H1 (cell line): ENCODE results near the gene QSOX1. TPM values are rescaled to one million over a fixed set of nuclear protein-coding genes. Genes with fewer than 3 reads are reported as not detected.

ENCODE experiments used
- CTCF ChIA-PET: fragments of 300-600 bp; sonication (Branson Sonifier 250); formaldehyde crosslinking; loops from one replicate; lab custom pipeline; 2021; ENCODE audit not compliant: partially characterized antibody; lab: Charles Lee
- POLR2A ChIA-PET: fragments of 300-600 bp; sonication (Branson Sonifier 250); formaldehyde crosslinking; loops from one replicate; lab custom pipeline; 2021; ENCODE audit warnings: inconsistent platforms; ENCODE audit not compliant: partially characterized antibody; lab: Charles Lee
- DNase-seq, 2 experiments: peaks; one replicate each; pipeline versions ENCODE4 v3.0.0 to v3.0.0-alpha.2; 2010 to 2022; ENCODE audit warnings: low spot score in 2 of 2, low read depth in 1 of 2, mixed read lengths in 1 of 2
- FAIRE-seq: peaks from 2 replicates; lab custom pipeline; 2011; peaks lifted over from hg19 to GRCh38; lab: Jason Lieb, UNC
- H2AFZ ChIP-seq: 2 replicates; pipeline ENCODE4 v1.8.1; 2012; ENCODE audit warnings: low read length, inconsistent platforms
- H2AK5ac ChIP-seq: 2 replicates; pipeline ENCODE4 v1.6.1; 2013; ENCODE audit warnings: low read depth, low read length
- H2BK120ac ChIP-seq: replicated peaks from 2 replicates; pipeline ENCODE3; 2013; ENCODE audit warnings: low read depth, low read length, inconsistent platforms
- H2BK12ac ChIP-seq: 2 replicates; pipeline ENCODE4 v1.6.1; 2013; ENCODE audit warnings: low read depth, low read length
- H2BK15ac ChIP-seq: 2 replicates; pipeline ENCODE4 v1.6.1; 2013; ENCODE audit warnings: low read length
- H2BK20ac ChIP-seq: 2 replicates; pipeline ENCODE4 v1.6.1; 2013; ENCODE audit warnings: low read length
- H2BK5ac ChIP-seq: 2 replicates; pipeline ENCODE4 v1.6.1; 2013; ENCODE audit warnings: low read depth, low read length
- H3K14ac ChIP-seq: 2 replicates; pipeline ENCODE4 v1.6.1; 2013; ENCODE audit warnings: inconsistent platforms; ENCODE audit not compliant: insufficient read length
- H3K18ac ChIP-seq: 2 replicates; pipeline ENCODE4 v1.6.1; 2013; ENCODE audit warnings: low read length; ENCODE audit errors: extremely low read depth
- H3K23ac ChIP-seq: 2 replicates; pipeline ENCODE4 v1.6.1; 2013; ENCODE audit warnings: inconsistent platforms; ENCODE audit not compliant: insufficient read length
- H3K23me2 ChIP-seq: 2 replicates; pipeline ENCODE4 v1.6.1; 2013; ENCODE audit warnings: low read depth, low read length
- H3K27ac ChIP-seq: 2 replicates; pipeline ENCODE4 v1.6.1; 2011; ENCODE audit warnings: low read depth, low read length, inconsistent platforms
- H3K27me3 ChIP-seq, 4 experiments: replicated peaks in 1 of 4; 1 replicate in 1 of 4; 2 replicates in 3 of 4; pipeline versions ENCODE4 v1.6.1 to v1.8.1; 2011 to 2013; ENCODE audit warnings: low read length in 3 of 4, mild to moderate bottlenecking in 3 of 4, inconsistent platforms in 2 of 4, mixed read lengths in 2 of 4, moderate library complexity in 1 of 4; ENCODE audit not compliant: control insufficient read depth in 3 of 4, insufficient read depth in 3 of 4; ENCODE audit errors: extremely low read depth in 1 of 4
- H3K36me3 ChIP-seq, 4 experiments: 2 replicates each; pipeline versions ENCODE4 v1.6.1 to v1.8.1; 2011 to 2013; ENCODE audit warnings: mild to moderate bottlenecking in 4 of 4, low read length in 3 of 4, moderate library complexity in 2 of 4, control low read depth in 1 of 4, inconsistent platforms in 1 of 4; ENCODE audit not compliant: insufficient read depth in 4 of 4, control insufficient read depth in 2 of 4
- H3K4ac ChIP-seq: replicated peaks from 2 replicates; pipeline ENCODE3; 2013; ENCODE audit warnings: low read length, low read depth, mixed read lengths, inconsistent platforms; ENCODE audit not compliant: insufficient read length
- H3K4me1 ChIP-seq, 4 experiments: replicated peaks in 1 of 4; 1 replicate in 1 of 4; 2 replicates in 3 of 4; pipeline versions ENCODE4 v1.6.1 to v1.8.1; 2011 to 2013; ENCODE audit warnings: low read length in 3 of 4, inconsistent platforms in 2 of 4, mixed read lengths in 1 of 4; ENCODE audit not compliant: insufficient read depth in 4 of 4, control insufficient read depth in 3 of 4
- H3K4me2 ChIP-seq, 2 experiments: 2 replicates each; pipeline versions ENCODE4 v1.6.1 to v1.8.1; 2011 to 2013; ENCODE audit warnings: low read depth in 2 of 2, low read length in 2 of 2, control low read depth in 1 of 2, inconsistent platforms in 1 of 2, mild to moderate bottlenecking in 1 of 2; ENCODE audit not compliant: insufficient read depth in 1 of 2
- H3K4me3 ChIP-seq, 4 experiments: fragments of 200-600, 300-600 bp in 1 of 4; sonication (generic), shearing (Covaris generic), sonication (Bioruptor Twin) in 1 of 4; 2 replicates each; pipeline versions ENCODE4 v1.5.1 to v1.8.1; 2011 to 2016; ENCODE audit warnings: low read length in 4 of 4, low read depth in 3 of 4, control low read depth in 2 of 4, inconsistent platforms in 2 of 4, mild to moderate bottlenecking in 2 of 4, mixed read lengths in 1 of 4, moderate library complexity in 1 of 4; ENCODE audit not compliant: insufficient read depth in 2 of 4; ENCODE audit errors: extremely low read depth in 1 of 4
- H3K56ac ChIP-seq: replicated peaks from 2 replicates; pipeline ENCODE3; 2013; ENCODE audit warnings: low read depth, mild to moderate bottlenecking, mixed read lengths, low read length, inconsistent platforms; ENCODE audit not compliant: insufficient read length
- H3K79me1 ChIP-seq: 2 replicates; pipeline ENCODE4 v1.6.1; 2013; ENCODE audit warnings: low read depth, low read length, control low read depth
- H3K79me2 ChIP-seq, 2 experiments: 2 replicates each; pipeline versions ENCODE4 v1.6.1 to v1.8.1; 2012 to 2013; ENCODE audit warnings: low read length in 2 of 2, mild to moderate bottlenecking in 2 of 2, inconsistent platforms in 1 of 2; ENCODE audit not compliant: insufficient read depth in 2 of 2, control insufficient read depth in 1 of 2
- H3K9ac ChIP-seq, 4 experiments: replicated peaks in 1 of 4; 1 replicate in 1 of 4; 2 replicates in 3 of 4; pipeline versions ENCODE4 v1.6.1 to v1.8.1; 2011 to 2013; ENCODE audit warnings: low read depth in 3 of 4, low read length in 3 of 4, control low read depth in 2 of 4, mild to moderate bottlenecking in 2 of 4, moderate library complexity in 2 of 4, inconsistent platforms in 1 of 4; ENCODE audit errors: extremely low read depth in 1 of 4
- H3K9me3 ChIP-seq, 2 experiments: 2 replicates each; pipeline versions ENCODE4 v1.6.1 to v1.8.1; 2012 to 2013; ENCODE audit warnings: mild to moderate bottlenecking in 2 of 2, moderate library complexity in 2 of 2, control low read depth in 1 of 2, inconsistent platforms in 1 of 2, low read depth in 1 of 2, low read length in 1 of 2, mixed read lengths in 1 of 2; ENCODE audit not compliant: insufficient read depth in 2 of 2
- H4K20me1 ChIP-seq, 2 experiments: replicated peaks in 1 of 2; 2 replicates each; pipeline versions ENCODE3 to v1.8.1; 2011 to 2013; ENCODE audit warnings: inconsistent platforms in 2 of 2, low read length in 2 of 2, mild to moderate bottlenecking in 1 of 2; ENCODE audit not compliant: insufficient read depth in 2 of 2, control insufficient read depth in 1 of 2
- H4K5ac ChIP-seq: 2 replicates; pipeline ENCODE4 v1.6.1; 2013; ENCODE audit warnings: low read length, low read depth, mixed read lengths, inconsistent platforms; ENCODE audit not compliant: insufficient read length
- H4K8ac ChIP-seq: 2 replicates; pipeline ENCODE4 v1.8.0; 2013; ENCODE audit warnings: mild to moderate bottlenecking, moderate library complexity, low read length, inconsistent platforms; ENCODE audit not compliant: insufficient read depth; ENCODE audit errors: extremely low read depth
- H4K91ac ChIP-seq: replicated peaks from 2 replicates; pipeline ENCODE3; 2013; ENCODE audit warnings: low read length, mixed read lengths, inconsistent platforms; ENCODE audit not compliant: insufficient read length
- SIN3A ChIP-seq, 2 experiments: IDR thresholded peaks in 1 of 2; conservative IDR thresholded peaks in 1 of 2; 2 replicates each; pipeline ENCODE4 v1.6.1; 2011 to 2012; ENCODE audit warnings: low read length in 2 of 2, improper control_type of control experiment in 1 of 2, low read depth in 1 of 2, mild to moderate bottlenecking in 1 of 2
- SIX5 ChIP-seq: IDR thresholded peaks from 2 replicates; pipeline ENCODE4 v1.6.1; 2011; ENCODE audit warnings: mild to moderate bottlenecking, low read depth, low read length
- SUZ12 ChIP-seq: fragments of 200-600 bp; sonication (generic); IDR thresholded peaks from 2 replicates; pipeline ENCODE4 v1.6.1; 2012; ENCODE audit warnings: mild to moderate bottlenecking, inconsistent platforms, low read length, moderate library complexity, mixed read lengths
- TAF1 ChIP-seq: IDR thresholded peaks from 2 replicates; pipeline ENCODE4 v1.6.1; 2011; ENCODE audit warnings: mild to moderate bottlenecking, low read depth, low read length
- WGBS, 2 experiments: shearing (Covaris generic) in 1 of 2; methylation state at CpG; one replicate each; pipeline versions ENCODE4 v1.1.6 to v1.1.7; 2013 to 2015; ENCODE audit warnings: low lambda C conversion rate in 2 of 2, mixed read lengths in 2 of 2, inconsistent platforms in 1 of 2, low coverage in 1 of 2, missing lambda C conversion rate in 1 of 2; ENCODE audit not compliant: insufficient replicate concordance in 2 of 2, insufficient coverage in 1 of 2, insufficient read length in 1 of 2; ENCODE audit errors: extremely low coverage in 1 of 2, missing lambda C conversion rate in 1 of 2; 5-methylcytosine and 5-hydroxymethylcytosine counted together
- polyA plus RNA-seq, 7 experiments: library from polyadenylated mRNA; depleted of rRNA in 3 of 7; stranded (reverse) in 5 of 7; unstranded in 2 of 7; fragments of >200 nt in 5 of 7; fragments of 200-250 nt in 2 of 7; gene quantifications; 1 replicate in 5 of 7; 2 replicates in 1 of 7; 4 replicates in 1 of 7; pipeline versions ENCODE4 v1.2.1 to v1.2.3, GENCODE V29; 2011 to 2013; ENCODE audit warnings: missing spikeins in 2 of 7, mixed read lengths in 2 of 7
- total RNA-seq: library from RNA; stranded (reverse); fragmentation: NEBNext Ultra II Directional; extraction: Animal tissue kit (Norgen Biotek cat#: 25700); gene quantifications from 2 replicates; pipeline ENCODE4 v1.2.1, GENCODE V29; 2021

Gene QSOX1
- total and polyA plus RNA-seq, 2 of the 8 experiments (the other 6 are each of a cell fraction or from before 2014, with no cell fraction given): 97.7 to 123 TPM

DNA sequence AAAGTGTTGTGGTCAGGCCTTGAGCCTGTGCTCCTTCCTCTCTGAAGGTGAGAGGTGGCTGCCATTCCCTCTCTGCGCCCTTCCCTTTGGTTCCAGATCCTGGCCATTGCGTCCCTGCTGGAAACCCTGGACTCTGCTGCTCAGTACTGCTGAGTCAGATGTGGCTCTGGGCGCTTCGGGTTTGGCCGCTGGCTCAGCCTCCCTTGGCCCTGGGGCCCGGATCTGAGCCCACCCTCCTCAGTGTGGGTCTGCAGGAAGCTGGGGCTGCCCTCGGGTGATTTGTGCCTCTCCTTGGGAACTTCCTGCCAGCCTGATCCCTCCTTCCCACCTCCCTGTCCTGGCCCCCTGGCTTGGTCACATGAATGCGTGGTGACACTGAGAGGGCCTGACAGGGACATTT lies 32.2 kb downstream of the QSOX1 start:
- H4K8ac ChIP-seq: no peak overlapping the region
- H3K27me3 ChIP-seq: no peaks in the 10 kb centered on the region
- CTCF ChIA-PET: interaction anchor here (0.6 to 13.5 kb wide), 20 partner anchors 8 to 315 kb away, joined by 3 to 307 read pairs (median 18); partner anchors contain the start of genes LHX4 and QSOX1
- no peaks in the 10 kb centered on the region for H3K79me2 ChIP-seq
- no peak overlapping the region for H3K14ac ChIP-seq
- H2BK20ac ChIP-seq: no peak overlapping the region
- H4K20me1 ChIP-seq: peaks cover 0 to 7% of the 10 kb centered on the region in 2 experiments
- TF ChIP-seq SIN3A (conservative IDR thresholded peaks at IDR 0.05 in 1 of 2, IDR thresholded peaks at IDR 0.05 in 1 of 2; ENCODE audit: low read depth in 1 of 2, low read length in 2 of 2) (no peak), SIX5 (no peak), SUZ12 (no peak), TAF1 (no peak)
- no peak overlapping the region for H3K9ac ChIP-seq
- no peak overlapping the region for H2AK5ac ChIP-seq
- H2BK5ac ChIP-seq: no peak overlapping the region
- H4K5ac ChIP-seq: no peak overlapping the region
- no peaks in the 10 kb centered on the region for H3K9me3 ChIP-seq
- 83% methylated on average over 8 of the region's 8 CpGs; no CpG with 5 or more reads in 1 of the 2 experiments for WGBS, 2 experiments
- H3K23ac ChIP-seq: no peak overlapping the region
- peaks cover 4 to 26% (median 11%) of the 10 kb centered on the region in 4 experiments; a peak in 7 of 8 replicates for H3K36me3 ChIP-seq
- POLR2A ChIA-PET: interaction anchor here (2.1 kb wide), 1 partner anchor 11 kb away, joined by 7 read pairs; no protein-coding TSS in a partner anchor
- H3K4me1 ChIP-seq: no peaks in the 10 kb centered on the region
- H2BK12ac ChIP-seq: no peak overlapping the region
- no peak overlapping the region for H3K56ac ChIP-seq
- no peaks in the 10 kb centered on the region for H3K23me2 ChIP-seq
- no peak overlapping the region for H3K27ac ChIP-seq
- DNase-seq (no peak), FAIRE-seq (no peak)
- no peak overlapping the region for H2AFZ ChIP-seq
- no peak overlapping the region for H3K4me2 ChIP-seq
- no peak overlapping the region for H3K4me3 ChIP-seq
- H2BK120ac ChIP-seq: no peak overlapping the region
- no peaks in the 10 kb centered on the region; the same call in 1 of the 2 replicates for H3K79me1 ChIP-seq
- H3K4ac ChIP-seq: no peak overlapping the region
- H3K18ac ChIP-seq: no peak overlapping the region
- H4K91ac ChIP-seq: no peak overlapping the region
- H2BK15ac ChIP-seq: no peak overlapping the region
